HepG2 (cell line): ENCODE data around the gene TRIM67. TPM values are rescaled to one million over a fixed set of nuclear protein-coding genes. Genes with fewer than 3 reads are reported as not detected.
A peak's percentile ranks its signal among the peaks of the same experiment; 100 is the strongest.

Experiments used
- HDAC1 ChIP-seq: sonication (generic); formaldehyde crosslinking; IDR thresholded peaks from 2 replicates; pipeline ENCODE4 v1.5.1; 2020; ENCODE audit warnings: mild to moderate bottlenecking, missing genetic modification reagents
- MATR3 ChIP-seq: sonication (generic); formaldehyde crosslinking; IDR thresholded peaks from 2 replicates; pipeline ENCODE4 v1.4.0; 2020; ENCODE audit warnings: missing genetic modification reagents
- MAZ ChIP-seq, 2 experiments: sonication (generic) in 1 of 2; formaldehyde crosslinking in 1 of 2; IDR thresholded peaks; 2 replicates each; pipeline versions ENCODE4 v1.5.0 to v1.6.1; 2012 to 2020; ENCODE audit warnings: low read depth in 2 of 2, mild to moderate bottlenecking in 2 of 2, borderline replicate concordance in 1 of 2, improper control_type of control experiment in 1 of 2, low read length in 1 of 2, missing genetic modification reagents in 1 of 2, moderate library complexity in 1 of 2
- PHF8 ChIP-seq: sonication (generic); formaldehyde crosslinking; IDR thresholded peaks from 2 replicates; pipeline ENCODE4 v1.5.0; 2020; ENCODE audit warnings: missing genetic modification reagents
- SNRNP70 ChIP-seq: fragments of 200-400 bp; formaldehyde crosslinking; IDR thresholded peaks from 2 replicates; pipeline ENCODE4 v1.6.1; 2017; ENCODE audit warnings: mild to moderate bottlenecking, low read depth, low read length, moderate library complexity
- SPEN ChIP-seq: sonication (generic); formaldehyde crosslinking; IDR thresholded peaks from 2 replicates; pipeline ENCODE4 v1.5.1; 2020; ENCODE audit warnings: low read depth, mild to moderate bottlenecking, missing genetic modification reagents
- STAG1 ChIP-seq: sonication (generic); formaldehyde crosslinking; IDR thresholded peaks from 2 replicates; pipeline ENCODE4 v1.4.0; 2020; ENCODE audit warnings: missing genetic modification reagents
- SYNCRIP ChIP-seq: fragments of 200-400 bp; formaldehyde crosslinking; IDR thresholded peaks from 2 replicates; pipeline ENCODE4 v1.6.1; 2018; ENCODE audit warnings: mild to moderate bottlenecking, low read depth, low read length; ENCODE audit not compliant: insufficient read depth
- THYN1 ChIP-seq: sonication (generic); formaldehyde crosslinking; IDR thresholded peaks from 2 replicates; pipeline ENCODE4 v1.8.1; 2023; ENCODE audit warnings: low read depth, mild to moderate bottlenecking, moderate library complexity, missing genetic modification reagents, borderline replicate concordance
- ZKSCAN8 ChIP-seq: IDR thresholded peaks from 2 replicates; pipeline ENCODE4 v1.6.1; 2016; ENCODE audit warnings: borderline replicate concordance, missing genetic modification reagents, missing compliant biosample characterization
- ZNF337 ChIP-seq: sonication (generic); formaldehyde crosslinking; IDR thresholded peaks from 2 replicates; pipeline ENCODE4 v1.5.1; 2020; ENCODE audit warnings: missing genetic modification reagents, low read depth, mild to moderate bottlenecking, borderline replicate concordance
- ZNF577 ChIP-seq: sonication (generic); formaldehyde crosslinking; IDR thresholded peaks from 2 replicates; pipeline ENCODE4 v1.4.0; 2020; ENCODE audit warnings: mild to moderate bottlenecking, low read depth, missing genetic modification reagents, borderline replicate concordance
- ZNF766 ChIP-seq: sonication (generic); formaldehyde crosslinking; IDR thresholded peaks from 2 replicates; pipeline ENCODE4 v1.5.0; 2020; ENCODE audit warnings: missing genetic modification reagents, borderline replicate concordance
- polyA plus RNA-seq, 8 experiments: library from polyadenylated mRNA; depleted of rRNA in 3 of 8; stranded (reverse) in 7 of 8; unstranded in 1 of 8; fragments of >200 nt; fragmentation: Illumina TruSeq in 4 of 8; extraction: Trizol in 4 of 8; gene quantifications; 2 replicates each; pipeline versions ENCODE4 v1.2.1 to v1.2.3, GENCODE V29; 2011 to 2016; ENCODE audit warnings: low read depth in 4 of 8, missing spikeins in 1 of 8, mixed read lengths in 1 of 8; ENCODE audit not compliant: insufficient read depth in 1 of 8
- total RNA-seq, 5 experiments: library from RNA; depleted of rRNA; stranded (reverse); fragments of >200 nt; fragmentation: Illumina TruSeq; extraction: Trizol; gene quantifications; 2 replicates each; pipeline ENCODE4 v1.2.3, GENCODE V29; 2016; ENCODE audit warnings: low read depth in 1 of 5
- TF ChIP-seq, protein P1 (sequence below): sonication (generic); formaldehyde crosslinking; IDR thresholded peaks from 2 replicates; pipeline ENCODE4 v1.9.0; 2021; ENCODE audit warnings: missing genetic modification reagents, borderline replicate concordance
- TF ChIP-seq, protein P2 (sequence below): sonication (generic); formaldehyde crosslinking; IDR thresholded peaks from 2 replicates; pipeline ENCODE4 v1.5.1; 2020; ENCODE audit warnings: mild to moderate bottlenecking, missing genetic modification reagents, borderline replicate concordance
- TF ChIP-seq, protein P3 (sequence below): sonication (generic); formaldehyde crosslinking; IDR thresholded peaks from 2 replicates; pipeline ENCODE4 v1.4.0; 2020; ENCODE audit warnings: missing genetic modification reagents
- TF ChIP-seq, protein P4 (sequence below): sonication (generic); formaldehyde crosslinking; IDR thresholded peaks from 2 replicates; pipeline ENCODE4 v1.4.0; 2020; ENCODE audit warnings: missing genetic modification reagents, borderline replicate concordance

Gene TRIM67
- total and polyA plus RNA-seq, 2 of the 13 experiments (the other 11 are each of a cell fraction or from before 2014, with no cell fraction given), result not detected

DNA sequence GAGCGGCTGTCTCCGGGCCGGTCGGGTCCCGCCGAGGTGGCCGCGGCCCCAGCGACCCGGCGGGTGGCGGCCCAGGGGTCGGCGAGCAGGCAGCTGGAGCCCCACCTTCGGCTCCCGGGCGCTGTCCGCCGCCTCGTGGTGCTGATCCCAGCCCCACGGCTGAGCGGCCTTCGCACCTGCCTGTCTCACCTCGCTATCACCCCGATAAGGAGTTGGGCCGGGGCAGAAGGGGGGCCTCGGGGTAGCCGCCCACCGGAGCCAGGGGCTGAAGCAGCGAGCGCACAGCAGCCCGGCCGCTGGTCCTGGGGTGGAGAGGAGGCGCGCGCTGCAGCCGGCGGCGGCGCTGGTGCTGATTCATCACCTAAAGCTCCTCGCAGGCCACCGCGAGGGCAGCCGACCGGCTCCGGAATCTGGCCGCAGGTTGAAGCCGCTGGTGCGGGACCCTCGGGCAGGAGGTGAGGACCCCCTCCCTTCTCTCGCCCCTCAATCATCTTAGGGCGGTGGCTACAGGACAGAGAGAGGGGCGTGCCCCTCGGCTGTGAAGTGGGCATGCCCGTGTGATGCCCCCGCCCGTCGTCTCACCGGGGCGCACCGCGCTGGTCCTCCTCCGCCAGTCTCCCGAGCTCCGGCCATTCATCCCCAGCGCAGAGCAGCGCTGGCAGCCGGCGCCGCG, 575 bp downstream of the TRIM67 start (continued):
- TF ChIP-seq SPEN, result peak; percentile 41; the same call in 1 of the 2 replicates
- TF ChIP-seq SNRNP70, result no peak
- TF ChIP-seq, protein P1, sequence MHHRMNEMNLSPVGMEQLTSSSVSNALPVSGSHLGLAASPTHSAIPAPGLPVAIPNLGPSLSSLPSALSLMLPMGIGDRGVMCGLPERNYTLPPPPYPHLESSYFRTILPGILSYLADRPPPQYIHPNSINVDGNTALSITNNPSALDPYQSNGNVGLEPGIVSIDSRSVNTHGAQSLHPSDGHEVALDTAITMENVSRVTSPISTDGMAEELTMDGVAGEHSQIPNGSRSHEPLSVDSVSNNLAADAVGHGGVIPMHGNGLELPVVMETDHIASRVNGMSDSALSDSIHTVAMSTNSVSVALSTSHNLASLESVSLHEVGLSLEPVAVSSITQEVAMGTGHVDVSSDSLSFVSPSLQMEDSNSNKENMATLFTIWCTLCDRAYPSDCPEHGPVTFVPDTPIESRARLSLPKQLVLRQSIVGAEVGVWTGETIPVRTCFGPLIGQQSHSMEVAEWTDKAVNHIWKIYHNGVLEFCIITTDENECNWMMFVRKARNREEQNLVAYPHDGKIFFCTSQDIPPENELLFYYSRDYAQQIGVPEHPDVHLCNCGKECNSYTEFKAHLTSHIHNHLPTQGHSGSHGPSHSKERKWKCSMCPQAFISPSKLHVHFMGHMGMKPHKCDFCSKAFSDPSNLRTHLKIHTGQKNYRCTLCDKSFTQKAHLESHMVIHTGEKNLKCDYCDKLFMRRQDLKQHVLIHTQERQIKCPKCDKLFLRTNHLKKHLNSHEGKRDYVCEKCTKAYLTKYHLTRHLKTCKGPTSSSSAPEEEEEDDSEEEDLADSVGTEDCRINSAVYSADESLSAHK, result no peak
- no peak for TF ChIP-seq THYN1 (CRISPR knock-in tag)
- no peak for TF ChIP-seq ZNF337 (CRISPR knock-in tag)
- TF ChIP-seq, protein P2, sequence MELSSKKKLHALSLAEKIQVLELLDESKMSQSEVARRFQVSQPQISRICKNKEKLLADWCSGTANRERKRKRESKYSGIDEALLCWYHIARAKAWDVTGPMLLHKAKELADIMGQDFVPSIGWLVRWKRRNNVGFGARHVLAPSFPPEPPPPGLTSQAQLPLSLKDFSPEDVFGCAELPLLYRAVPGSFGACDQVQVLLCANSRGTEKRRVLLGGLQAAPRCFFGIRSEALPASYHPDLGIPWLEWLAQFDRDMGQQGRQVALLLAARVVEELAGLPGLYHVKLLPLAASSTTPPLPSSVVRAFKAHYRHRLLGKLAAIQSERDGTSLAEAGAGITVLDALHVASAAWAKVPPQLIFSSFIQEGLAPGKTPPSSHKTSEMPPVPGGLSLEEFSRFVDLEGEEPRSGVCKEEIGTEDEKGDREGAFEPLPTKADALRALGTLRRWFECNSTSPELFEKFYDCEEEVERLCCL (CRISPR knock-in tag), result 0 out of 2 replicates have a peak, but pooled peaks have one; percentile 46
- TF ChIP-seq ZNF766, result peak; percentile 86
- no peak for TF ChIP-seq MATR3 (CRISPR knock-in tag)
- TF ChIP-seq SYNCRIP, result no peak
- TF ChIP-seq MAZ (IDR thresholded peaks at IDR 0.05; ENCODE audit: borderline replicate concordance, low read depth, low read length), result 0 out of 2 replicates have a peak, but pooled peaks have one; percentile 5
- TF ChIP-seq MAZ (CRISPR knock-in tag; IDR thresholded peaks at IDR 0.05; ENCODE audit: low read depth), result peak; percentile 82
- TF ChIP-seq PHF8 (CRISPR knock-in tag), result peak; percentile 34; the same call in 1 of the 2 replicates
- TF ChIP-seq ZKSCAN8 (CRISPR knock-in tag), result no peak
- peak; percentile 47; the same call in 1 of the 2 replicates for TF ChIP-seq HDAC1 (CRISPR knock-in tag)
- no peak for TF ChIP-seq ZNF577 (CRISPR knock-in tag)
- TF ChIP-seq STAG1 (CRISPR knock-in tag), result peak; percentile 15; the same call in 1 of the 2 replicates
- TF ChIP-seq, protein P3, sequence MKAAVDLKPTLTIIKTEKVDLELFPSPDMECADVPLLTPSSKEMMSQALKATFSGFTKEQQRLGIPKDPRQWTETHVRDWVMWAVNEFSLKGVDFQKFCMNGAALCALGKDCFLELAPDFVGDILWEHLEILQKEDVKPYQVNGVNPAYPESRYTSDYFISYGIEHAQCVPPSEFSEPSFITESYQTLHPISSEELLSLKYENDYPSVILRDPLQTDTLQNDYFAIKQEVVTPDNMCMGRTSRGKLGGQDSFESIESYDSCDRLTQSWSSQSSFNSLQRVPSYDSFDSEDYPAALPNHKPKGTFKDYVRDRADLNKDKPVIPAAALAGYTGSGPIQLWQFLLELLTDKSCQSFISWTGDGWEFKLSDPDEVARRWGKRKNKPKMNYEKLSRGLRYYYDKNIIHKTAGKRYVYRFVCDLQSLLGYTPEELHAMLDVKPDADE (CRISPR knock-in tag), result 0 out of 2 replicates have a peak, but pooled peaks have one; percentile 52
- TF ChIP-seq, protein P4, sequence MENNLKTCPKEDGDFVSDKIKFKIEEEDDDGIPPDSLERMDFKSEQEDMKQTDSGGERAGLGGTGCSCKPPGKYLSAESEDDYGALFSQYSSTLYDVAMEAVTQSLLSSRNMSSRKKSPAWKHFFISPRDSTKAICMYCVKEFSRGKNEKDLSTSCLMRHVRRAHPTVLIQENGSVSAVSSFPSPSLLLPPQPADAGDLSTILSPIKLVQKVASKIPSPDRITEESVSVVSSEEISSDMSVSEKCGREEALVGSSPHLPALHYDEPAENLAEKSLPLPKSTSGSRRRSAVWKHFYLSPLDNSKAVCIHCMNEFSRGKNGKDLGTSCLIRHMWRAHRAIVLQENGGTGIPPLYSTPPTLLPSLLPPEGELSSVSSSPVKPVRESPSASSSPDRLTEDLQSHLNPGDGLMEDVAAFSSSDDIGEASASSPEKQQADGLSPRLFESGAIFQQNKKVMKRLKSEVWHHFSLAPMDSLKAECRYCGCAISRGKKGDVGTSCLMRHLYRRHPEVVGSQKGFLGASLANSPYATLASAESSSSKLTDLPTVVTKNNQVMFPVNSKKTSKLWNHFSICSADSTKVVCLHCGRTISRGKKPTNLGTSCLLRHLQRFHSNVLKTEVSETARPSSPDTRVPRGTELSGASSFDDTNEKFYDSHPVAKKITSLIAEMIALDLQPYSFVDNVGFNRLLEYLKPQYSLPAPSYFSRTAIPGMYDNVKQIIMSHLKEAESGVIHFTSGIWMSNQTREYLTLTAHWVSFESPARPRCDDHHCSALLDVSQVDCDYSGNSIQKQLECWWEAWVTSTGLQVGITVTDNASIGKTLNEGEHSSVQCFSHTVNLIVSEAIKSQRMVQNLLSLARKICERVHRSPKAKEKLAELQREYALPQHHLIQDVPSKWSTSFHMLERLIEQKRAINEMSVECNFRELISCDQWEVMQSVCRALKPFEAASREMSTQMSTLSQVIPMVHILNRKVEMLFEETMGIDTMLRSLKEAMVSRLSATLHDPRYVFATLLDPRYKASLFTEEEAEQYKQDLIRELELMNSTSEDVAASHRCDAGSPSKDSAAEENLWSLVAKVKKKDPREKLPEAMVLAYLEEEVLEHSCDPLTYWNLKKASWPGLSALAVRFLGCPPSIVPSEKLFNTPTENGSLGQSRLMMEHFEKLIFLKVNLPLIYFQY (CRISPR knock-in tag), result peak; percentile 93
